HG03097 (cell line): ENCODE results near the gene RPLP2.

Experiments used
- ATAC-seq: cut with Tn5 transposase; IDR thresholded peaks from one replicate; pipeline ENCODE4 v1.9.1; 2021; ENCODE audit not compliant: unreplicated experiment, low FRiP score

Gene RPLP2

GRCh38 chr11:821512-822371, 12.0 kb downstream of the RPLP2 start:
- no peak for ATAC-seq

DNA sequence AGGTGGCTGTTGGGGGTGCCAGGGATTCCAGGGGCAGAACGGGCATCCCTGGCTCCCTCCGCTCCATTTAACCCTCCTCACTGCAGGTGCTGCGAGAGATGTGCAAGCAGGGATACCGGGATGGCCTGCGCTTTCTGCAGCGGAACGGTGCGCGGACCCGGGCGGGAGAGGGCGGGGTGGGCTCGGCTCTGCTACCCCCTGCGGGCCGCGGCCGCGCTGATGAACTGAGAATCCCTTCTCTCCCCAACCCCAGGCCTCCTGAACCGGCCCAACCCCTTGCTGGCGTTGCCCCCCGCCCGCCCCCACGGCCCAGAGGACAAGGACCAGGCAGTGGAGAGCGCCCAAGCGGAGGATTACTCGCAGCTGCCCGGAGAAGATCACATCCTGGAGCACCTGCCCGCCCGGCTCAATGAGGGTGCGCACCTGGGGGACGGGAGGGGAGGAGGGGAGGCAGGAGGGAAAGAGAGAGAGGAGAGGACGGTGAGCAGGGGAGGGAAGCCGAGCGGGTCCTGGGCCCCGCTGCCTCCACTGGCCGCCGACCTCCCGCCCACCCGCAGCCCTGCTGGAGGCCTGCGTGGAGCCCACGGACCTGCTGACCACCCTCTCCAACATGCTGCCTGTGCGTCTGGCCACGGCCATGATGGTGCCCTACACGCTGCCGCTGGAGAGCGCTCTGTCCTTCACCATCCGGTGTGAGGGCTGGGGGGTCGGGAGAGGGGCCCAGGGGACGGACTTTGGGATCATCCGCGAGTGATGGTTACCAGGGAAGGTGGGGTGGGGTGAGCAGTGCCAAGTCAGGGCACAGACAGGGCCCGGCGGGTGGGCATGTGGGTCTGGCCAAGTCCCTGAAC, 13.9 kb downstream of the RPLP2 start:
- no peak for ATAC-seq

GRCh38 chr11:824292-824880, 14.6 kb downstream of the RPLP2 start:
- ATAC-seq: no peak

GRCh38 chr11:824942-825341, 15.2 kb downstream of the RPLP2 start:
- ATAC-seq: no peak

DNA sequence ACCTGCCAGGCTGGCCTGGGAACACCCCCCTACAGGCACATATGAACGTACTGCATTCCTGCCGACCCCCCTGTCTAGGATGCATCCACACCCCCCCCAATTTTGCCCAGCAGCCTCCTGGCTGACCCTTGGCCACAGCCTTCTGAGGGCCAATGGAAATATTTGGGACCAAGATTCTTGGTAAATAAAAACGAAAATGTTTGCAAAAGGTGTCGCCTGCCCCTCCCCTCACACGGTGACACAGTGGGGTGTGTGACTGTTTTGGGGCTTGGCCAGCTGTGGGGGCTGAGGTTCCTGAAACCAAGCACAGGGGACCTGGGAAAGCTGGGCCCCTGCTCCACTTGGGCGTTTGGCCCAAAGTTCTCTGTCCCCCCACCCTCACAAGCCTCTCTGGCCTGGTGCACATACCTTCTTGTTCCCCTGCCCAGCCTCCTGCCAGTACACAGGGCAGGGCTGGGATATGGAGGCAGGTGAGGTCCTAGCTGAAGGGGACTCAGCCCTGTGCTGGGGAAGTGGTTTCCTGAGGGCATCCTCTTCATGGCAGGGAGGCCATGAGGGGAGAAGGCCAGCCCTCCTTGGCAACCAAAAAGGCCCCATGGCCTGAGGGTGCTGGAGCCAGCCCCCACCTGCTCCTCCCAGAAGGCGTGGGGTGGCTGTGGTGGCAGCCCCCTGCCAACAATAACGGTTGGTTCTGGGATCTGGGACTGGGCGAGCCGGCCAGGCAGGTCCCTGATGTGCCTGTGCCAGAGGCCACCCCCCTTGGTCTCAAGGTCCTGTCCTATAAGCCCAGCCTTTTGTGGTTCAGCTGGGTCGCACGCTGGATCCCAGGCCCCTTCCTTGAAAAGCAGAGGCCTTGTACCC, 15.8 kb downstream of the RPLP2 start:
- no peak for ATAC-seq

DNA sequence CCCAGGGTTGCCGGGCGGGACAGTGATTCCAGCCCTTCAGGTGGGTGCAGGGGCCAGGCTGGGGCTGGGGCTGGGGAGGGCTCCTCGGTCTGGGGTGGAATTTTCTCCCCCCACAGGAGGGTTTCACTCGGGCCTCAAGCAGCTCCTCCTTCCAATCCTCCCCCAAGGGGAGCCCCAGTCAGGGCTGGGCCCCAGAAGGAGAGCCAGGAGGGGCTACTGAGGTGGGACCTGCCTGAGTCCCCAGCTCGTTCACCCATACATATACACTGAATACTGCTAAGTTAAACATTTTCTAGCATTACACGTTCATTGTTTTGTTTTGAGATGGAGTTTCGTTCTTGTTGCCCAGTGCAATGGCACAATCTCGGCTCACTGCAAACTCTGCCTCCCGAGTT, 16.5 kb downstream of the RPLP2 start:
- no peak for ATAC-seq

GRCh38 chr11:826836-827145, 17.0 kb downstream of the RPLP2 start:
- no peak for ATAC-seq

DNA sequence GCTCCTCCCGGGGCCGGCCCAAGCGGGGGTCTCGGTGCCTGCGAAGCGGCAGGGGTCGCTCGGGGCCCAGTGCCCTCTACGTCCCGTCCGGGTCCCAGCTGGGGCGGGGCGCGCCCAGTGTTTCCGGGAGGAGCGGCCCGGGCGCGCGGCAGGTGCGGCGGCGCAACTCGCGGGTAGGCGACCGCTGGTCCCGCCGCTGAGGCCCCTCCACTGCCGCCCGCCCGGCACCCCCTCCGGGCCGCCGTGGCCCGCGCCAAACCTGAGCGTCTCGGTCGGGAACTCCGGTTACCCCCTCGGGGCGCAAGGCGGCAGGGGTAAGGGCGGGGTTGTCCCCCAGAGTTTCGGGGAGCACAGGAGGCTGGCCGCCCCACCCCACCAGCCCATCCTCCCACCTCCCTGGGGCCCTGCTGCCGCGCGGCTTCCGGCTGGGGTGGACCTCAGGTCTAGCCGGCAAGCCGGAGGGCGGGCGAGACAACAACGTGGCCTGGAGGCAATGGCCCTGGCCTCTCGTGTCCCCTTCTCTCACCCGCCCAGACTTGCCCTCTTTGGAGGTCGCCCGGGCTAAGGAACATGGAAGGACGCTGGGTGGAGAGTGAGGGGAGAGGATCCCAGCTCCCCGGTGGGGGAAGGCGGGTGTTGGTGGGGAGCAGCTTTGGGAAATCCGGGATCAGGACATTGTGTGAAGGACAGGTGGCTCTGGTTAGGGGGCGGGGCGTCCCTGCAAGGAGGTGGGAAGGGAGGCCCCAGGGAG, 17.6 kb downstream of the RPLP2 start:
- ATAC-seq: peak; percentile 34

DNA sequence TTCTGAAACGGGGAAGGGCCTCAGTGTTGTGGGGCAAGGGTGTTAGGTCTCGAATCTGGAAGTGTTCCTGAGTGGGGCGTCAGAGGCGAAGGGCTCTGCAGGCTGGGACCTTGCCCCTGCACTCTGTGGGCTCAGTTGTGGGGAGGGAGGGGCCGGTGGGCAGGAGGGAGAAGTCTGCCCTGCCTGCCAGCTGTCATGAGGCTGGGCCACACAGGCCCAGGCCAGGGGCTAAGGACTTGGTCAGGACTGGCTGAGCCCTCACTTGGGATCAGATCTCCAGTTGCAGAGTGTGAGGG, 18.1 kb downstream of the RPLP2 start, which contains the start of gene CRACR2B:
TSS of gene CRACR2B (plus strand) at position 23 of the 296 bp plus-strand sequence. CDS start 689 bp downstream, outside the sequence.
- peak; percentile 21 for ATAC-seq

DNA sequence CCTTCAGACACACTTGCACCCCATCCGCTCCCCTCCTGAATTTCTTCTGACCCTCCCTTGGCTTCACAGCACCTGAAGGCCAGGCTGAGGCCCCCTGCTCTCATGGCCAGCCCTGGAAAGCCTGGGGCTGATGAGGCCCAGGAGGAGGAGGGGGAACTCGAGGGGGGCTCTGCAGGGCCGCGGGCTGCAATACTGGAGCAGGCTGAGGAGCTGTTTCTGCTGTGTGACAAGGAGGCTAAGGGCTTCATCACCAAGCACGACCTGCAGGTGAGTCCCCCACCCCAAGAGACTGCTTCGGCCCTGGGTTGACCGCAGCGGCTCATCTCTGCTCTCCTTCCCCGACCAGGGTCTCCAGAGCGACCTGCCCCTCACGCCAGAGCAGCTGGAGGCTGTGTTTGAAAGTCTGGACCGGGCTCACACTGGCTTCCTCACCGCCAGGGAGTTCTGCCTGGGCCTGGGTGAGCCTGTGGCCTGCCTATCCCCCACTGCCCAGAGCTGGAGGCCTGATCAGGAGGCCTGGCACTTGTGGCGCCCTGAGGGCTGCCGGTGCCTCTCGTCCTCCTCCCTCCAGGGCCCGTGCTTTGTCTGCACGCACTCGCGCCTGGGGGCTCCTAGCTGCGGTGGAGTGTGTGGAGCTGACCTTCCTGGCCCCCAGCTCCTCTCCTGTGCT, 18.9 kb downstream of the RPLP2 start:
- ATAC-seq: no peak

DNA sequence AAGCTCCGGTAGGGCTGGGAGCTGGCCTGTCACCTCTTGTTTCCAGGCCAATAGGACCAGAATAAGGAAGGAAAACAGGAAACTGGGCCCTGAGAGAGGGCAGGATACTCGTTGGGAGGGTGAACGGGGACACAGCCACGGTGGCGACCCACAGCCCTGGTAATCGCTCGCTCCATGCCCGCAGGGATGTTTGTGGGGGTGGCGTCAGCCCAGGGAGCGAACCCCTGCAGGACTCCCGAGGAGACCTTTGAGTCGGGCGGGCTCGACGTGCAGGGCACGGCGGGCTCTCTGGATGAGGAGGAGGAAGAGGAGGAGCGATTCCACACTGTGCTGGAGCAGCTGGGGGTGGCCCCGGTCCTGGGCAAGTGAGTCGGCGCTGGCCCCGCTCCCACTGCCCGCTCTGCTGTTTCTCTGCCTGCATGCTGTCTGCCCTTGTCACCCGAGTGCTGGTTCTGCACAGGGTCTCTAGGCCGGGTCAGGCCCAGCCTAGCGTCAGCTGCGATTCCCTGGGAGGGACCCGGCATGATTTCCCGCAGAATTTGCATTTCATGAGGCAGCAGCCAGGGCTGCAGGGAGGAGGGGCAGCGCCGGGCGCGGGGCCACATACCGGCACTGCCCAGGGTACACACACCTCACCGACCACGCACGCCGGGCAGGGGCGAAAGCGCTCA, 19.5 kb downstream of the RPLP2 start:
- ATAC-seq: no peak

DNA sequence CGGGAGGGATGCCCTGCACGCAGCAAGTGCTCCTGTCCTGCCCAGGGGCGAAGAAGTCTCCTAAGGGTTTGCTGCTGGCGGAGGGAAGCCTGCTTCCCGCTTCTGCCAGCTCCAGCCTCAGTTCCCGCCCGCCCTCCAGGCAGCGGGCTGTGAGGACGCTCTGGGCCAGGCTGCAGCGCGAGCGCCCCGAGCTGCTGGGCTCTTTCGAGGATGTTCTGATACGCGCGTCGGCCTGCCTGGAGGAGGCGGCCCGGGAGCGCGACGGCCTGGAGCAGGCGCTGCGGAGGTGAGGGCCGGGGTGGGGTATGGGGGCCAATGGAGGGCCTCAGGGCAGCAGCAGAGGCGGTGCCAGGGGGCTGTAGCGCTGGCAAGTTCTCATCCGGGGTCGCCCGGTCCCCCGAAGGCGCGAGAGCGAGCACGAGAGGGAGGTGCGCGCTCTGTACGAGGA, 20.1 kb downstream of the RPLP2 start:
- ATAC-seq: no peak

- no peak for ATAC-seq
Measured at GRCh38 chr11:830295-831117, 20.7 kb downstream of the RPLP2 start.

GRCh38 chr11:831118-831864, 21.5 kb downstream of the RPLP2 start:
- no peak for ATAC-seq

GRCh38 chr11:831961-832528, 22.3 kb downstream of the RPLP2 start:
- ATAC-seq: no peak

DNA sequence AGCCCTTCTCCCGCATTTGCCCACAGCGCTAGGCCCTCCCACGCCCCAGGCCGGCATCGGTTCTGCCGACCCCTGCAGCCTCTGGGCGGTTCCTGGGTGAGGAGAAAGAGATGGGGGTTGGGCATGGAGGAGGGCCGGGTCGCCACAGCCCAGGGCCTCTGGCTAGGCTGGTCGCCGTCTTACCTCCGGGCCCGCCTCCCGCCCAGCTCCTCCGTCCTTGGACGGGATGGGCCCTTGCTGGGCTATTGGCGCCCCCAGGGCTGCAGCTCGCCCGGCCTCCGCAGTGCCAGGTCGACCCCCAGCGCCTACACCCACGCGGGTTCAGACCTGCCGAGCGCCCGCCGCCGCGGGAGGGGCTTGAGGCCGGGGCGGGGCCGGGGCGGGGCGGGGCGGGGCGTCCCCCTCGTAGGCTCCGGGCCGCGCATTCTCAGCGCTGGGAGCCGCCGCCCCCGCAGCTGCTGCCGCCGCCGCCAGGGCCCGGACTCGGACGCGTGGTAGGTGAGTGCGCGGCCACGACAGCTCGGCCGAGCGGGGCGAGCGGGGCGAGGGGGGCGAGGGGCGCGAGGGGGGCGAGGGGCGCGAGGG, 22.9 kb downstream of the RPLP2 start, which contains the start of gene CD151:
TSS of gene CD151 (plus strand) at position 424 of the 585 bp plus-strand sequence. CDS start 3,118 bp downstream, outside the sequence.
- ATAC-seq: no peak
